ENCODE data around the gene ANXA9.

- no peak for TF ChIP-seq CTCF (IDR thresholded peaks at IDR 0.05 in 8 of 11, conservative IDR thresholded peaks at IDR 0.05 in 3 of 11)
- no peak for TF ChIP-seq POLR2A (IDR thresholded peaks at IDR 0.05)
- no peak for TF ChIP-seq POLR2AphosphoS5 (IDR thresholded peaks at IDR 0.05)
Observed at GRCh38 chr1:150954708-150955107, 27.4 kb upstream of the ANXA9 start.

All from spleen (tissue), 7 donors.